Trophoblast cell (in vitro differentiated cells and primary cell): ENCODE measurements around the gene SLC7A8.

ENCODE experiments used
- DNase-seq, 2 donors: peaks; one replicate each; pipeline ENCODE4 v3.0.0-alpha.2; 2016
- H2AFZ ChIP-seq: 2 replicates; pipeline ENCODE4 v1.6.1; 2013; ENCODE audit warnings: low read length, moderate library complexity, mild to moderate bottlenecking; ENCODE audit not compliant: insufficient read depth, poor library complexity
- H2AK5ac ChIP-seq: 2 replicates; pipeline ENCODE4 v1.6.1; 2013; ENCODE audit warnings: mild to moderate bottlenecking, low read length
- H2BK120ac ChIP-seq: 2 replicates; pipeline ENCODE4 v1.6.1; 2013; ENCODE audit warnings: low read length, mild to moderate bottlenecking, moderate library complexity; ENCODE audit not compliant: insufficient read depth, poor library complexity
- H2BK12ac ChIP-seq: 2 replicates; pipeline ENCODE4 v1.6.1; 2013; ENCODE audit warnings: mild to moderate bottlenecking, low read length, moderate library complexity
- H2BK5ac ChIP-seq: 2 replicates; pipeline ENCODE4 v1.6.1; 2013; ENCODE audit warnings: low read length, low read depth, moderate library complexity, mild to moderate bottlenecking; ENCODE audit not compliant: poor library complexity
- H3K14ac ChIP-seq: 2 replicates; pipeline ENCODE4 v1.6.1; 2013; ENCODE audit warnings: mild to moderate bottlenecking, low read length
- H3K18ac ChIP-seq: 2 replicates; pipeline ENCODE4 v1.6.1; 2013; ENCODE audit warnings: mild to moderate bottlenecking, low read length
- H3K23ac ChIP-seq: 2 replicates; pipeline ENCODE4 v1.6.1; 2013; ENCODE audit warnings: low read length
- H3K27ac ChIP-seq: 2 replicates; pipeline ENCODE4 v1.5.1; 2013; ENCODE audit warnings: low read depth, mild to moderate bottlenecking, inconsistent platforms, low read length, moderate library complexity
- H3K27me3 ChIP-seq: 2 replicates; pipeline ENCODE4 v1.6.1; 2013; ENCODE audit warnings: inconsistent platforms, mild to moderate bottlenecking, low read length, moderate library complexity; ENCODE audit not compliant: insufficient read depth
- H3K36me3 ChIP-seq, 2 experiments: 1 replicate in 1 of 2; 2 replicates in 1 of 2; pipeline ENCODE4 v1.6.1; 2013; ENCODE audit warnings: low read length in 2 of 2, mild to moderate bottlenecking in 2 of 2, moderate library complexity in 1 of 2; ENCODE audit not compliant: insufficient read depth in 2 of 2, control insufficient read depth in 1 of 2
- H3K4ac ChIP-seq: 2 replicates; pipeline ENCODE4 v1.6.1; 2013; ENCODE audit warnings: low read depth, mild to moderate bottlenecking, low read length, moderate library complexity
- H3K4me1 ChIP-seq, 2 experiments: 1 replicate in 1 of 2; 2 replicates in 1 of 2; pipeline ENCODE4 v1.6.1; 2013; ENCODE audit warnings: low read length in 2 of 2, mild to moderate bottlenecking in 2 of 2, moderate library complexity in 1 of 2; ENCODE audit not compliant: insufficient read depth in 2 of 2, control insufficient read depth in 1 of 2
- H3K4me2 ChIP-seq: 2 replicates; pipeline ENCODE4 v1.6.1; 2013; ENCODE audit warnings: inconsistent platforms, mild to moderate bottlenecking, low read length, moderate library complexity
- H3K4me3 ChIP-seq: 2 replicates; pipeline ENCODE4 v1.5.1; 2013; ENCODE audit warnings: mild to moderate bottlenecking, low read depth, low read length, inconsistent platforms
- H3K79me1 ChIP-seq: one replicate; pipeline ENCODE4 v1.6.1; 2013; ENCODE audit warnings: low read length
- H3K79me2 ChIP-seq: 2 replicates; pipeline ENCODE4 v1.6.1; 2013; ENCODE audit warnings: low read length, mild to moderate bottlenecking; ENCODE audit not compliant: control insufficient read depth, insufficient read depth, poor library complexity
- H3K9ac ChIP-seq: 2 replicates; pipeline ENCODE4 v1.6.1; 2013; ENCODE audit warnings: mild to moderate bottlenecking, low read length
- H3K9me3 ChIP-seq: 2 replicates; pipeline ENCODE4 v1.6.1; 2013; ENCODE audit warnings: low read depth, mild to moderate bottlenecking, control low read depth, inconsistent platforms, low read length; ENCODE audit not compliant: insufficient read depth
- H4K12ac ChIP-seq: 2 replicates; pipeline ENCODE4 v1.6.1; 2013; ENCODE audit warnings: low read depth, mild to moderate bottlenecking, low read length, moderate library complexity
- H4K8ac ChIP-seq: 2 replicates; pipeline ENCODE4 v1.6.1; 2013; ENCODE audit warnings: low read depth, mild to moderate bottlenecking, low read length, moderate library complexity
- H4K91ac ChIP-seq: one replicate; pipeline ENCODE4 v1.6.1; 2013; ENCODE audit warnings: low read depth, mild to moderate bottlenecking, low read length, moderate library complexity
- WGBS: extraction: QIAGEN DNeasy Blood & Tissue Kit; methylation state at CpG from one replicate; pipeline ENCODE4 v1.1.7; 2013; ENCODE audit warnings: missing lambda C conversion rate; ENCODE audit not compliant: insufficient read length, insufficient coverage; ENCODE audit errors: extremely low coverage; 5-methylcytosine and 5-hydroxymethylcytosine counted together

Gene SLC7A8

DNA sequence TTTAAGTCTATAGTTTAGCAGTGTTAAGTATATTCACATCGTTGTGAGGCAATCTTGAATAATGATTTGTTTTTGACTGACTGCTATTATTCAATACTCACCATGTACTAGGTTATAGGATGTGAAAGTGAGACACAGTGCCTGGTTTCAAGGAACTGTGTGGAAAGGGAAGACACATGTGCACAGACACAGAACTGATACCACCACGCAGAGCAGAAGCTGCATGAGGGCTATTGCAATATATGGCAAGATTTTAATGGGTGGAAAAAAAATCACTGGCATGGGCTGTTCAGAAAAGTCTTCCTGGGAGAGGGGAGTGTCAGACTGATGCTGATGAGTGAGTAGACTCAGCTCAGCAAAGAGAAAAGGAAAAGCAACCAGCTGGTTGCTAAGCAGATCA is 10.4 kb downstream of the SLC7A8 start:
- Histone ChIP-seq H2BK5ac (no peak overlapping the region), H3K79me2 (peaks cover 3% of the 10 kb centered on the region), H3K18ac (no peak overlapping the region), H3K14ac (no peak overlapping the region), H3K27me3 (no peaks in the 10 kb centered on the region), H2BK120ac (peak overlapping the region; percentile 15), H4K91ac (no peak overlapping the region), H3K4me2 (no peak overlapping the region), H3K9ac (no peak overlapping the region), H3K4me3 (no peak overlapping the region), H2BK12ac (no peak overlapping the region), H4K12ac (no peak overlapping the region), H2AFZ (no peak overlapping the region), H3K27ac (peak overlapping the region; percentile 45), H3K79me1 (peaks cover 25% of the 10 kb centered on the region), H3K23ac (no peak overlapping the region), H3K4ac (no peak overlapping the region), H3K9me3 (no peaks in the 10 kb centered on the region), H3K36me3 (peaks cover 0 to 2% of the 10 kb centered on the region in 2 experiments), H2AK5ac (no peak overlapping the region), H3K4me1 (peaks cover 28 to 35% of the 10 kb centered on the region in 2 experiments), H4K8ac (no peak overlapping the region)
- peak in 1 of 2 donors; percentile 22 for DNase-seq
- WGBS = no CpG with 5 or more reads among the region's 2 CpGs

DNA sequence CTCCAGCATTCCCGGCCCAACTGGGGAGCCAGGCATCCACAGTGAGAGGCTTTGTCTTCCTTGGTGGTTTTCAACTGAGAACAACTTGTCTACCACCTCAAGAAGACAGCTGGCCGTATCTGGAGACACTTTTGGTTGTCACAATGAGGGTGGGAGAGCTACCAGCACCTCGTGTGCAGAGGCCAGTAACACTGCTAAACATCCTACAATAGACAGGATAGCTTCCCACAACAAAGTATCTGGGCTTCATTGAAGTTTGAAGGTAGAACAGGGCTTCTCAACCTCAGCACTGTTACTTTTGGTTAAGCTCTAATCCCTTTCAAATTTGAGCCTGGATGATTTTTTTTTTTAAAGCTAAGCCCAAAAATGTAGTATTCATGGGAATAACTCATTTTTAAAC is 10.9 kb downstream of the SLC7A8 start:
- H4K8ac ChIP-seq = peak overlapping the region; percentile 48
- peaks cover 29 to 37% of the 10 kb centered on the region in 2 experiments for H3K4me1 ChIP-seq
- no peaks in the 10 kb centered on the region for H3K27me3 ChIP-seq
- H4K91ac ChIP-seq = peak overlapping the region; percentile 64
- no peak overlapping the region for H3K23ac ChIP-seq
- peak overlapping the region; percentile 16 for H2BK5ac ChIP-seq
- H3K14ac ChIP-seq = peak overlapping the region; percentile 17
- no peak overlapping the region for H3K4me2 ChIP-seq
- peaks cover 3% of the 10 kb centered on the region for H3K79me2 ChIP-seq
- no peak overlapping the region for H2AFZ ChIP-seq
- peak overlapping the region; percentile 69 for H4K12ac ChIP-seq
- peak overlapping the region; percentile 72 for H2AK5ac ChIP-seq
- peak overlapping the region; percentile 90 for H2BK12ac ChIP-seq
- DNase-seq = peak in 1 of 2 donors; percentile 42
- no peak overlapping the region for H3K4ac ChIP-seq
- peaks cover 25% of the 10 kb centered on the region for H3K79me1 ChIP-seq
- no peaks in the 10 kb centered on the region for H3K9me3 ChIP-seq
- no CpG with 5 or more reads among the region's 3 CpGs for WGBS
- peaks cover under 1 to 1% of the 10 kb centered on the region in 2 experiments for H3K36me3 ChIP-seq
- peak overlapping the region; percentile 35 for H3K4me3 ChIP-seq
- no peak overlapping the region for H3K9ac ChIP-seq
- H3K18ac ChIP-seq = peak overlapping the region; percentile 75
- H3K27ac ChIP-seq = peak overlapping the region; percentile 58
- peak overlapping the region; percentile 94 for H2BK120ac ChIP-seq

GRCh38 chr14:23172096-23172495 is 11.4 kb downstream of the SLC7A8 start:
- H4K91ac ChIP-seq = peak overlapping the region; percentile 64
- WGBS = no CpG with 5 or more reads among the region's 5 CpGs
- peaks cover 2% of the 10 kb centered on the region for H3K9me3 ChIP-seq
- H4K12ac ChIP-seq = peak overlapping the region; percentile 69
- peaks cover 3% of the 10 kb centered on the region for H3K79me2 ChIP-seq
- peaks cover 26% of the 10 kb centered on the region for H3K79me1 ChIP-seq
- H2AFZ ChIP-seq = no peak overlapping the region
- H2BK5ac ChIP-seq = peak overlapping the region; percentile 16
- H3K18ac ChIP-seq = peak overlapping the region; percentile 75
- H3K4me2 ChIP-seq = no peak overlapping the region
- H3K4me1 ChIP-seq = peaks cover 31 to 41% of the 10 kb centered on the region in 2 experiments
- peak; percentile 81 to 90 for DNase-seq
- H4K8ac ChIP-seq = peak overlapping the region; percentile 48
- H2BK120ac ChIP-seq = peak overlapping the region; percentile 94
- H3K27ac ChIP-seq = peak overlapping the region; percentile 58
- H2BK12ac ChIP-seq = peak overlapping the region; percentile 90
- peaks cover 0 to 4% of the 10 kb centered on the region in 2 experiments for H3K36me3 ChIP-seq
- H3K27me3 ChIP-seq = no peaks in the 10 kb centered on the region
- peak overlapping the region; percentile 17 for H3K14ac ChIP-seq
- H3K9ac ChIP-seq = no peak overlapping the region
- H3K23ac ChIP-seq = no peak overlapping the region
- H2AK5ac ChIP-seq = peak overlapping the region; percentile 72
- H3K4me3 ChIP-seq = no peak overlapping the region
- H3K4ac ChIP-seq = no peak overlapping the region

DNA sequence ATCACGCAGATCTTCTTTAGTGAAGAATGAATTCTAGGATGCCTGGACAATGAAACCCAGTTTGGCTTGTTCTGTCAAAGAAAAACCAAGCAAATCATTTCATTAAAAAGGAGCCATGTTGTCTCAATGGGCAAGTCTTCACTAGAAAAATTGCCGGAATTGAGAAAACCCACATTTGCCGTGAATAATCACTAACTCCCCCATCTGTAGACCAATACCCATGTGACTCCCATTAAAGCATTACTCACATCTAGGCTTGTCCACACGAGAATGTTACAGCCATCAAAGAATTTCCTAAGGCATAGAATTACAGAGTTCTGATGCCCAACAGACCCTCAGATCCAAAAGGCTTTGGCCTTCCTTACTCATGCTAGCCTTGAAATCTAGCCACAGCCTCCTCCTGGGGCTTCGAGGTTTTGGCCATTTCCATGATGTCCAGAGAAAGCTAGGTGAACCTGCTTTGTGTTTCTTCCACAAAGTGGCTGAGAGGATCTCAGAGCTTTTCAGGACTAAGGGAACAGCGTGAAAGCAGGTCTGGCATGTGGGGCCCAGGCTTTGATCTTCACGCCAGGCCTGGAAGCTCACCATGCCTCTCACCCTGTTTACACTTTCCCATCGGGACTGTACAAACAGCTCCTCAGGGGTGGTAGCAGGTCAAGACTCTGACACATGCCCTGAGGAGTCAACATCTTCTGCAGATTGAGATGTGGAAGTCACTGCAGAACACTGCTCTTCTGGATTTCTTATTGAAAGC is 12.1 kb downstream of the SLC7A8 start:
- Histone ChIP-seq H2BK12ac (no peak overlapping the region), H3K14ac (no peak overlapping the region), H4K8ac (no peak overlapping the region), H3K79me1 (peaks cover 26% of the 10 kb centered on the region), H3K4me2 (no peak overlapping the region), H2BK5ac (peak overlapping the region; percentile 22), H3K36me3 (peaks cover 0 to 8% of the 10 kb centered on the region in 2 experiments), H3K18ac (peak overlapping the region; percentile 4), H2AK5ac (no peak overlapping the region), H3K27me3 (no peaks in the 10 kb centered on the region), H3K4me3 (no peak overlapping the region), H4K91ac (peak overlapping the region; percentile 45), H2AFZ (no peak overlapping the region), H3K23ac (no peak overlapping the region), H3K9ac (no peak overlapping the region), H3K27ac (peak overlapping the region; percentile 60), H2BK120ac (no peak overlapping the region), H3K9me3 (peaks cover 2% of the 10 kb centered on the region), H3K4me1 (peaks cover 34 to 44% of the 10 kb centered on the region in 2 experiments), H4K12ac (no peak overlapping the region), H3K4ac (no peak overlapping the region), H3K79me2 (peaks cover 3% of the 10 kb centered on the region)
- peak in 1 of 2 donors; percentile 61 for DNase-seq
- no CpG with 5 or more reads among the region's 8 CpGs for WGBS
